ENCODE data around the gene SMG1. TPM values are rescaled to one million over a fixed set of nuclear protein-coding genes. Genes with fewer than 3 reads are reported as not detected.
A peak's percentile ranks its signal among the peaks of the same experiment; 100 is the strongest.

SMG1 gene
- total and polyA plus RNA-seq, 2 of the 13 experiments (the other 11 are each of a cell fraction or from before 2014, with no cell fraction given): 48.7 to 53.7 TPM

DNA sequence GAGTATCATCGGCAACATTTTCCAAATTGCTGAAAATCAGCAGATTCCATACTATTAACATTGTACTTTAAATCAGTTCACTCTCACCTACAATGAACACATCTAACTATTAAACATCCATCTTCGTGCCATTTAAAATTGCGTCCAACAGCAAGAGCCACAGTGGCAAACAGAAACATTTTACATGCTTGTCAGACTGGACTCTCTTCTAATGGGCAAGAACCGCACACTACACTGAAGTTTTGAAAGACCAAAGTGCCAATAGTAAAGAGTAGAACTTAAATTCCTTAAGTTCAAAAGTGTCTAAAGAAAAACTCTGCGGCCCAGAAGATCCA lies 136.7 kb downstream of the SMG1 start (continued):
- TF ChIP-seq HNF4G (IDR thresholded peaks at IDR 0.05; ENCODE audit: borderline replicate concordance, low read depth, low read length) (no peak), HNF4G (CRISPR knock-in tag; IDR thresholded peaks at IDR 0.05; ENCODE audit: borderline replicate concordance, low read depth) (no peak), TOE1 (CRISPR knock-in tag; IDR thresholded peaks at IDR 0.05) (no peak), SP4 (CRISPR knock-in tag; IDR thresholded peaks at IDR 0.05) (no peak), SSRP1 (CRISPR knock-in tag; IDR thresholded peaks at IDR 0.05) (no peak; the same call in 1 of the 2 replicates), HNRNPUL1 (IDR thresholded peaks at IDR 0.05; ENCODE audit: low read depth, low read length) (no peak), ZNF577 (CRISPR knock-in tag; IDR thresholded peaks at IDR 0.05; ENCODE audit: borderline replicate concordance, low read depth) (no peak), ELF3 (CRISPR knock-in tag; IDR thresholded peaks at IDR 0.05) (no peak), U2AF2 (IDR thresholded peaks at IDR 0.05; ENCODE audit: low read depth, low read length) (no peak), ZNF883 (CRISPR knock-in tag; IDR thresholded peaks at IDR 0.05; ENCODE audit: not compliant biosample characterization) (no peak), SMYD3 (CRISPR knock-in tag; IDR thresholded peaks at IDR 0.05) (no peak), ZNF619 (CRISPR knock-in tag; IDR thresholded peaks at IDR 0.05) (no peak)
- TF ChIP-seq, protein P1, sequence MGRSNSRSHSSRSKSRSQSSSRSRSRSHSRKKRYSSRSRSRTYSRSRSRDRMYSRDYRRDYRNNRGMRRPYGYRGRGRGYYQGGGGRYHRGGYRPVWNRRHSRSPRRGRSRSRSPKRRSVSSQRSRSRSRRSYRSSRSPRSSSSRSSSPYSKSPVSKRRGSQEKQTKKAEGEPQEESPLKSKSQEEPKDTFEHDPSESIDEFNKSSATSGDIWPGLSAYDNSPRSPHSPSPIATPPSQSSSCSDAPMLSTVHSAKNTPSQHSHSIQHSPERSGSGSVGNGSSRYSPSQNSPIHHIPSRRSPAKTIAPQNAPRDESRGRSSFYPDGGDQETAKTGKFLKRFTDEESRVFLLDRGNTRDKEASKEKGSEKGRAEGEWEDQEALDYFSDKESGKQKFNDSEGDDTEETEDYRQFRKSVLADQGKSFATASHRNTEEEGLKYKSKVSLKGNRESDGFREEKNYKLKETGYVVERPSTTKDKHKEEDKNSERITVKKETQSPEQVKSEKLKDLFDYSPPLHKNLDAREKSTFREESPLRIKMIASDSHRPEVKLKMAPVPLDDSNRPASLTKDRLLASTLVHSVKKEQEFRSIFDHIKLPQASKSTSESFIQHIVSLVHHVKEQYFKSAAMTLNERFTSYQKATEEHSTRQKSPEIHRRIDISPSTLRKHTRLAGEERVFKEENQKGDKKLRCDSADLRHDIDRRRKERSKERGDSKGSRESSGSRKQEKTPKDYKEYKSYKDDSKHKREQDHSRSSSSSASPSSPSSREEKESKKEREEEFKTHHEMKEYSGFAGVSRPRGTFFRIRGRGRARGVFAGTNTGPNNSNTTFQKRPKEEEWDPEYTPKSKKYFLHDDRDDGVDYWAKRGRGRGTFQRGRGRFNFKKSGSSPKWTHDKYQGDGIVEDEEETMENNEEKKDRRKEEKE (IDR thresholded peaks at IDR 0.05): no peak
- TF ChIP-seq, protein P2, sequence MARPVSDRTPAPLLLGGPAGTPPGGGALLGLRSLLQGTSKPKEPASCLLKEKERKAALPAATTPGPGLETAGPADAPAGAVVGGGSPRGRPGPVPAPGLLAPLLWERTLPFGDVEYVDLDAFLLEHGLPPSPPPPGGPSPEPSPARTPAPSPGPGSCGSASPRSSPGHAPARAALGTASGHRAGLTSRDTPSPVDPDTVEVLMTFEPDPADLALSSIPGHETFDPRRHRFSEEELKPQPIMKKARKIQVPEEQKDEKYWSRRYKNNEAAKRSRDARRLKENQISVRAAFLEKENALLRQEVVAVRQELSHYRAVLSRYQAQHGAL (CRISPR knock-in tag; IDR thresholded peaks at IDR 0.05; ENCODE audit: not compliant biosample characterization): no peak
- TF ChIP-seq, protein P3, sequence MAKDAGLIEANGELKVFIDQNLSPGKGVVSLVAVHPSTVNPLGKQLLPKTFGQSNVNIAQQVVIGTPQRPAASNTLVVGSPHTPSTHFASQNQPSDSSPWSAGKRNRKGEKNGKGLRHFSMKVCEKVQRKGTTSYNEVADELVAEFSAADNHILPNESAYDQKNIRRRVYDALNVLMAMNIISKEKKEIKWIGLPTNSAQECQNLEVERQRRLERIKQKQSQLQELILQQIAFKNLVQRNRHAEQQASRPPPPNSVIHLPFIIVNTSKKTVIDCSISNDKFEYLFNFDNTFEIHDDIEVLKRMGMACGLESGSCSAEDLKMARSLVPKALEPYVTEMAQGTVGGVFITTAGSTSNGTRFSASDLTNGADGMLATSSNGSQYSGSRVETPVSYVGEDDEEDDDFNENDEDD (CRISPR knock-in tag; IDR thresholded peaks at IDR 0.05; ENCODE audit: borderline replicate concordance): no peak
- TF ChIP-seq, protein P4, sequence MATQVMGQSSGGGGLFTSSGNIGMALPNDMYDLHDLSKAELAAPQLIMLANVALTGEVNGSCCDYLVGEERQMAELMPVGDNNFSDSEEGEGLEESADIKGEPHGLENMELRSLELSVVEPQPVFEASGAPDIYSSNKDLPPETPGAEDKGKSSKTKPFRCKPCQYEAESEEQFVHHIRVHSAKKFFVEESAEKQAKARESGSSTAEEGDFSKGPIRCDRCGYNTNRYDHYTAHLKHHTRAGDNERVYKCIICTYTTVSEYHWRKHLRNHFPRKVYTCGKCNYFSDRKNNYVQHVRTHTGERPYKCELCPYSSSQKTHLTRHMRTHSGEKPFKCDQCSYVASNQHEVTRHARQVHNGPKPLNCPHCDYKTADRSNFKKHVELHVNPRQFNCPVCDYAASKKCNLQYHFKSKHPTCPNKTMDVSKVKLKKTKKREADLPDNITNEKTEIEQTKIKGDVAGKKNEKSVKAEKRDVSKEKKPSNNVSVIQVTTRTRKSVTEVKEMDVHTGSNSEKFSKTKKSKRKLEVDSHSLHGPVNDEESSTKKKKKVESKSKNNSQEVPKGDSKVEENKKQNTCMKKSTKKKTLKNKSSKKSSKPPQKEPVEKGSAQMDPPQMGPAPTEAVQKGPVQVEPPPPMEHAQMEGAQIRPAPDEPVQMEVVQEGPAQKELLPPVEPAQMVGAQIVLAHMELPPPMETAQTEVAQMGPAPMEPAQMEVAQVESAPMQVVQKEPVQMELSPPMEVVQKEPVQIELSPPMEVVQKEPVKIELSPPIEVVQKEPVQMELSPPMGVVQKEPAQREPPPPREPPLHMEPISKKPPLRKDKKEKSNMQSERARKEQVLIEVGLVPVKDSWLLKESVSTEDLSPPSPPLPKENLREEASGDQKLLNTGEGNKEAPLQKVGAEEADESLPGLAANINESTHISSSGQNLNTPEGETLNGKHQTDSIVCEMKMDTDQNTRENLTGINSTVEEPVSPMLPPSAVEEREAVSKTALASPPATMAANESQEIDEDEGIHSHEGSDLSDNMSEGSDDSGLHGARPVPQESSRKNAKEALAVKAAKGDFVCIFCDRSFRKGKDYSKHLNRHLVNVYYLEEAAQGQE (IDR thresholded peaks at IDR 0.05; ENCODE audit: borderline replicate concordance in 1 of 2, low read depth in 1 of 2, low read length in 2 of 2): no peak
- TF ChIP-seq, protein P5, sequence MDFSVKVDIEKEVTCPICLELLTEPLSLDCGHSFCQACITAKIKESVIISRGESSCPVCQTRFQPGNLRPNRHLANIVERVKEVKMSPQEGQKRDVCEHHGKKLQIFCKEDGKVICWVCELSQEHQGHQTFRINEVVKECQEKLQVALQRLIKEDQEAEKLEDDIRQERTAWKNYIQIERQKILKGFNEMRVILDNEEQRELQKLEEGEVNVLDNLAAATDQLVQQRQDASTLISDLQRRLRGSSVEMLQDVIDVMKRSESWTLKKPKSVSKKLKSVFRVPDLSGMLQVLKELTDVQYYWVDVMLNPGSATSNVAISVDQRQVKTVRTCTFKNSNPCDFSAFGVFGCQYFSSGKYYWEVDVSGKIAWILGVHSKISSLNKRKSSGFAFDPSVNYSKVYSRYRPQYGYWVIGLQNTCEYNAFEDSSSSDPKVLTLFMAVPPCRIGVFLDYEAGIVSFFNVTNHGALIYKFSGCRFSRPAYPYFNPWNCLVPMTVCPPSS (IDR thresholded peaks at IDR 0.05): no peak
- TF ChIP-seq, protein P6, sequence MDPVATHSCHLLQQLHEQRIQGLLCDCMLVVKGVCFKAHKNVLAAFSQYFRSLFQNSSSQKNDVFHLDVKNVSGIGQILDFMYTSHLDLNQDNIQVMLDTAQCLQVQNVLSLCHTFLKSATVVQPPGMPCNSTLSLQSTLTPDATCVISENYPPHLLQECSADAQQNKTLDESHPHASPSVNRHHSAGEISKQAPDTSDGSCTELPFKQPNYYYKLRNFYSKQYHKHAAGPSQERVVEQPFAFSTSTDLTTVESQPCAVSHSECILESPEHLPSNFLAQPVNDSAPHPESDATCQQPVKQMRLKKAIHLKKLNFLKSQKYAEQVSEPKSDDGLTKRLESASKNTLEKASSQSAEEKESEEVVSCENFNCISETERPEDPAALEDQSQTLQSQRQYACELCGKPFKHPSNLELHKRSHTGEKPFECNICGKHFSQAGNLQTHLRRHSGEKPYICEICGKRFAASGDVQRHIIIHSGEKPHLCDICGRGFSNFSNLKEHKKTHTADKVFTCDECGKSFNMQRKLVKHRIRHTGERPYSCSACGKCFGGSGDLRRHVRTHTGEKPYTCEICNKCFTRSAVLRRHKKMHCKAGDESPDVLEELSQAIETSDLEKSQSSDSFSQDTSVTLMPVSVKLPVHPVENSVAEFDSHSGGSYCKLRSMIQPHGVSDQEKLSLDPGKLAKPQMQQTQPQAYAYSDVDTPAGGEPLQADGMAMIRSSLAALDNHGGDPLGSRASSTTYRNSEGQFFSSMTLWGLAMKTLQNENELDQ (CRISPR knock-in tag; IDR thresholded peaks at IDR 0.05; ENCODE audit: borderline replicate concordance): 0 out of 2 replicates have a peak, but pooled peaks have one; percentile 12
